Measurements from ENCODE around the gene ABCA1.

Gene ABCA1

GRCh38 chr9:104871961-104872527 lies 55.9 kb downstream of the ABCA1 start:
- no peak for TF ChIP-seq CTCF (IDR thresholded peaks at IDR 0.05; ENCODE audit: low read depth, low read length)
- Histone ChIP-seq H3K36me3 (no peaks in the 10 kb centered on the region), H3K27ac (no peak overlapping the region), H3K4me3 (ENCODE audit: low read depth, low read length) (no peak overlapping the region), H3K27me3 (ENCODE audit: insufficient read depth, low read depth, severe bottlenecking) (no peaks in the 10 kb centered on the region), H3K9me3 (ENCODE audit: severe bottlenecking) (peaks cover 4% of the 10 kb centered on the region)
- no peak for DNase-seq

DNA sequence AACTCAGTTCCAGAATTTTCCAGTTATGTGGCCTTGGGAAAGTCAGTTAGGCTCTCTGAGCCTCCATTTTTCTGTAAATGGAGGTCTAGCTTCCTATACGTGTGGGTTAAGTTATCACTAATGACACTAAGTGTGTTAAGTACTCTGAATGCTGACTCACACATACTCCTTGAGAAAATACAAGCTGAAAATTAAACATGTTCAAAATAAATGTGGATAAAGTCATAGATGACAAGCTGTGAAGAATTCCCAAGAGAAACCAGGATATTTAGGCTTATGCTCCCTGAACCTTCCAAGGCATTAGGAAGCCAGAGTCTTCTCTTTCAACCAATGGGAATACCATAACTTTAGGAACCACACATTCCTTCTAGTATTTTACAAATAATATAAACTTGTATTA lies 58.1 kb downstream of the ABCA1 start:
- peaks cover 4% of the 10 kb centered on the region for H3K9me3 ChIP-seq (ENCODE audit: severe bottlenecking)
- TF ChIP-seq CTCF (IDR thresholded peaks at IDR 0.05; ENCODE audit: low read depth, low read length): no peak
- no peak overlapping the region for H3K4me3 ChIP-seq (ENCODE audit: low read depth, low read length)
- DNase-seq: no peak
- no peaks in the 10 kb centered on the region for H3K36me3 ChIP-seq
- peak overlapping the region; percentile 63 for H3K27ac ChIP-seq
- H3K27me3 ChIP-seq (ENCODE audit: insufficient read depth, low read depth, severe bottlenecking): no peaks in the 10 kb centered on the region

- H3K4me3 ChIP-seq (ENCODE audit: low read depth, low read length): no peak overlapping the region
- no peaks in the 10 kb centered on the region for H3K36me3 ChIP-seq
- DNase-seq: peak; percentile 91
- peak overlapping the region; percentile 63 for H3K27ac ChIP-seq
- no peak for TF ChIP-seq CTCF (IDR thresholded peaks at IDR 0.05; ENCODE audit: low read depth, low read length)
- no peaks in the 10 kb centered on the region for H3K27me3 ChIP-seq (ENCODE audit: insufficient read depth, low read depth, severe bottlenecking)
- H3K9me3 ChIP-seq (ENCODE audit: severe bottlenecking): no peaks in the 10 kb centered on the region
Measured at GRCh38 chr9:104868687-104869404, 59.1 kb downstream of the ABCA1 start.

- H3K27ac ChIP-seq: peak overlapping the region; percentile 63
- no peak for DNase-seq
- no peaks in the 10 kb centered on the region for H3K9me3 ChIP-seq (ENCODE audit: severe bottlenecking)
- no peak for TF ChIP-seq CTCF (IDR thresholded peaks at IDR 0.05; ENCODE audit: low read depth, low read length)
- no peaks in the 10 kb centered on the region for H3K27me3 ChIP-seq (ENCODE audit: insufficient read depth, low read depth, severe bottlenecking)
- H3K36me3 ChIP-seq: no peaks in the 10 kb centered on the region
- H3K4me3 ChIP-seq (ENCODE audit: low read depth, low read length): no peak overlapping the region
Measured at GRCh38 chr9:104868303-104868686, 59.7 kb downstream of the ABCA1 start.

DNA sequence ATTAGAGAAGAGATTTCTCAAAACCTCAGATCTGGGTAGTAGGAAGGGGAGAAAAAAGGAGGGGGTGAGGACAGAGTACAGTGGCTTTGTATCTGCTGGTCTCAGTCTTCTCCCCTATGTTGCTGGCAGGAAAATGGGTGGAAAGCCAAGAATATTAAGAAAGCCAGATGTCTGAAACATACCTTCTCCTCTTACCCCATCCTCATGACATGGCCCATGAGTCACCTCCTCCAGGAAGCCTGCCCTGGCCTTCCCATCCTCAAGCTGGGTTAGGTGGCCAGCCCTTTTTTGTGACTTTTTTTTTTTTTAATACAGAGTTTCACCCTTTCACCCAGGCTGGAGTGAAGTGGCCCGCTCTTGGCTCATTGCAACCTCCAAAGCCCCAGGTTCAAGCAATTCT lies 61.8 kb downstream of the ABCA1 start:
- Histone ChIP-seq H3K27ac (no peak overlapping the region), H3K9me3 (ENCODE audit: severe bottlenecking) (no peaks in the 10 kb centered on the region), H3K27me3 (ENCODE audit: insufficient read depth, low read depth, severe bottlenecking) (no peaks in the 10 kb centered on the region), H3K4me3 (ENCODE audit: low read depth, low read length) (no peak overlapping the region), H3K36me3 (no peaks in the 10 kb centered on the region)
- no peak for DNase-seq
- no peak for TF ChIP-seq CTCF (IDR thresholded peaks at IDR 0.05; ENCODE audit: low read depth, low read length)

Data from WERI-Rb-1 (cell line).